ENCODE data around the gene CDK3.
A peak's percentile ranks its signal among the peaks of the same experiment; 100 is the strongest.

DNA sequence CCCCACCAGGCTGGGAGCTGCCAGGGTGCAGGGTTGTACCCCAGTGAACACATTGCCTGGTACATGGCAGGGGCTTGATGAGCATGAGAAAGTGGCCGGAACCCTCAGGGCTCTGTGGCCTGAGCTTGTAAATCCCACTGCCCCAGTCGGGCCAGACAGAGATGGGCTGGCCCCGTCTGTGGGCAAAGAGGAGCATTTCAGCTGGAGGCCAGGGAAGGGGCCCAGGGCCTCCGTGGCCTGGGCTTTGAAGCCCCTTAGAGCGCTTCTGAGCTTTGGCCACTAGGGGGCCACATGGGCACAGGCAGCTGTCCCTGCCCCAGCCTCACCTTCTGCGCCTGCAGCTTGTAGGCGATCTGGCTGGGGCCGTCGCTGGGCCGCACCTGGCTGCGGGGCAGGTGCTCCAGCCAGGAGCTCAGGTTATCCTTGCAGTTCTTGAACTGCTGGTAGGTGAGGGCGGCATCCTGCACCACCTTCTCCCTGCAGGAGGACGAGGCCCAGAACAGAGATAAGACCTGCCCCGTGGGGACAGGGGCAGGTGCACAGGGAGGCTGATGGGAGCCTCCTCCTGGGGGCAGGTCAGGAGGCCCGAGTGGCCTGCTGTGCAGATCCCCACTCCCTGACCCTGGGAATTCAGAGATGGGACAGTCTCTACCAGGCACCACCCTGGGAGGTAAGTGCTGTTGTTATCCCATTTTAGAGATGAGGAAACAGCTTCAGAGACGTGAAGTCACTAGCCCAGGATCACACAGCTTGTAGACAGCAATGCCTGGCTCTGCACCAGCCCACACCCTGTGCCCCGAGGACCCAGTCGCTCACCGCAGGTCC, 13.7 kb downstream of the CDK3 start:
- TF ChIP-seq EP300 (IDR thresholded peaks at IDR 0.05; ENCODE audit: borderline replicate concordance), result no peak
- TF ChIP-seq REST (IDR thresholded peaks at IDR 0.05; ENCODE audit: low read depth), result no peak
- no peak for TF ChIP-seq YY1 (IDR thresholded peaks at IDR 0.05; ENCODE audit: low read depth)
- TF ChIP-seq CREB1 (IDR thresholded peaks at IDR 0.05; ENCODE audit: low read depth), result no peak
- peak; percentile 95 for TF ChIP-seq RAD21 (IDR thresholded peaks at IDR 0.05; ENCODE audit: low read depth)

All from Ishikawa (cell line).